IMR-90 (cell line): Measurements from ENCODE around the gene HSPB9. TPM values are rescaled to one million over a fixed set of nuclear protein-coding genes. Genes with fewer than 3 reads are reported as not detected.

ENCODE experiments used
- ATAC-seq: fragments of 200-7000 bp; cut with Tn5 transposase; 2 replicates; pipeline ENCODE4 v1.9.1; 2020; ENCODE audit warnings: low read depth, mild to moderate bottlenecking, moderate library complexity
- BruUV-seq: library from RNA; stranded (reverse); fragments of 400-500 nt; replicated peaks from 2 replicates; lab custom pipeline; 2021; lab: Mats Ljungman, UMichigan
- CTCF ChIA-PET: fragments of 300-600 bp; formaldehyde crosslinking; extraction: SDS; loops from one replicate; lab custom pipeline; 2021; ENCODE audit warnings: antibody characterized with exemption; lab: Yijun Ruan, JAX
- POLR2A ChIA-PET: fragments of 300-600 bp; sonication (Branson Sonifier 250); formaldehyde crosslinking; loops from one replicate; lab custom pipeline; 2022; ENCODE audit warnings: antibody characterized with exemption; ENCODE audit not compliant: unreplicated experiment; lab: Charles Lee
- DNase-seq: peaks from one replicate; pipeline ENCODE4 v3.0.0; 2013
- H2AFZ ChIP-seq: replicated peaks from 2 replicates; pipeline ENCODE3; 2013; ENCODE audit warnings: low read length, mild to moderate bottlenecking; ENCODE audit not compliant: poor library complexity
- H2AK5ac ChIP-seq: 2 replicates; pipeline ENCODE4 v1.6.1; 2013; ENCODE audit warnings: low read depth, low read length, inconsistent platforms
- H2AK9ac ChIP-seq: replicated peaks from 2 replicates; pipeline ENCODE3; 2013; ENCODE audit warnings: mild to moderate bottlenecking, low read depth, low read length, moderate library complexity; ENCODE audit not compliant: poor library complexity
- H2BK120ac ChIP-seq: 2 replicates; pipeline ENCODE4 v1.6.1; 2013; ENCODE audit warnings: low read depth, low read length, inconsistent platforms
- H2BK15ac ChIP-seq: 3 replicates; pipeline ENCODE4 v1.6.1; 2013; ENCODE audit warnings: low read depth, low read length, inconsistent platforms
- H2BK20ac ChIP-seq: 2 replicates; pipeline ENCODE4 v1.6.1; 2013; ENCODE audit warnings: low read depth, mild to moderate bottlenecking, inconsistent platforms, low read length, moderate library complexity
- H2BK5ac ChIP-seq: 2 replicates; pipeline ENCODE4 v1.6.1; 2013; ENCODE audit warnings: mild to moderate bottlenecking, low read depth, low read length, inconsistent platforms; ENCODE audit not compliant: poor library complexity, severe bottlenecking
- H3K14ac ChIP-seq: replicated peaks from 2 replicates; pipeline ENCODE4 v1.6.1; 2013; ENCODE audit warnings: low read depth, low read length, inconsistent platforms
- H3K18ac ChIP-seq: 2 replicates; pipeline ENCODE4 v1.6.1; 2013; ENCODE audit warnings: low read depth, low read length, control low read depth
- H3K23ac ChIP-seq: 2 replicates; pipeline ENCODE4 v1.6.1; 2013; ENCODE audit warnings: low read depth, low read length, inconsistent platforms
- H3K27ac ChIP-seq: 2 replicates; pipeline ENCODE4 v1.5.1; 2013; ENCODE audit warnings: mild to moderate bottlenecking, control low read depth, low read length; ENCODE audit not compliant: insufficient read depth
- H3K27me3 ChIP-seq: 2 replicates; pipeline ENCODE4 v1.6.1; 2013; ENCODE audit warnings: low read length; ENCODE audit not compliant: control insufficient read depth, insufficient read depth
- H3K36me3 ChIP-seq: 2 replicates; pipeline ENCODE4 v1.6.1; 2013; ENCODE audit warnings: low read length, mixed read lengths; ENCODE audit not compliant: control insufficient read depth, insufficient read depth
- H3K4ac ChIP-seq: 2 replicates; pipeline ENCODE4 v1.6.1; 2013; ENCODE audit warnings: low read depth, low read length, inconsistent platforms
- H3K4me1 ChIP-seq: 2 replicates; pipeline ENCODE4 v1.6.1; 2013; ENCODE audit warnings: low read length, mixed read lengths; ENCODE audit not compliant: control insufficient read depth, insufficient read depth
- H3K4me2 ChIP-seq: 2 replicates; pipeline ENCODE4 v1.6.1; 2013; ENCODE audit warnings: low read depth, mild to moderate bottlenecking, control low read depth, low read length, moderate library complexity
- H3K4me3 ChIP-seq: 2 replicates; pipeline ENCODE4 v1.5.1; 2013; ENCODE audit warnings: low read depth, mild to moderate bottlenecking, control low read depth, low read length, moderate library complexity; ENCODE audit not compliant: insufficient read depth
- H3K56ac ChIP-seq: 2 replicates; pipeline ENCODE4 v1.6.1; 2013; ENCODE audit warnings: low read length, inconsistent platforms; ENCODE audit not compliant: insufficient read depth; ENCODE audit errors: extremely low read depth
- H3K79me1 ChIP-seq, 2 experiments: 2 replicates each; pipeline ENCODE4 v1.6.1; 2013; ENCODE audit warnings: low read length in 2 of 2, inconsistent platforms in 1 of 2, low read depth in 1 of 2
- H3K9ac ChIP-seq: 2 replicates; pipeline ENCODE4 v1.6.1; 2013; ENCODE audit warnings: low read depth, low read length, control low read depth
- H3K9me1 ChIP-seq: 2 replicates; pipeline ENCODE4 v1.6.1; 2013; ENCODE audit warnings: low read length, inconsistent platforms; ENCODE audit not compliant: insufficient read depth
- H3K9me3 ChIP-seq: 2 replicates; pipeline ENCODE4 v1.6.1; 2013; ENCODE audit warnings: low read length; ENCODE audit not compliant: control insufficient read depth, insufficient read depth
- H4K20me1 ChIP-seq: 2 replicates; pipeline ENCODE4 v1.6.1; 2013; ENCODE audit warnings: low read length, inconsistent platforms; ENCODE audit not compliant: insufficient read depth
- H4K5ac ChIP-seq: 2 replicates; pipeline ENCODE4 v1.6.1; 2013; ENCODE audit warnings: mild to moderate bottlenecking, low read depth, low read length, control low read depth
- H4K8ac ChIP-seq, 2 experiments: 2 replicates each; pipeline ENCODE4 v1.6.1; 2013; ENCODE audit warnings: low read depth in 2 of 2, low read length in 2 of 2, control low read depth in 1 of 2, inconsistent platforms in 1 of 2
- H4K91ac ChIP-seq: 2 replicates; pipeline ENCODE4 v1.6.1; 2013; ENCODE audit warnings: low read depth, low read length, inconsistent platforms; ENCODE audit not compliant: insufficient read depth
- BHLHE40 ChIP-seq: fragments of 150-350 bp; IDR thresholded peaks from 2 replicates; pipeline ENCODE4 v1.6.1; 2016; ENCODE audit warnings: mild to moderate bottlenecking, low read depth, low read length
- CEBPB ChIP-seq: IDR thresholded peaks from 2 replicates; pipeline ENCODE4 v1.6.1; 2012; ENCODE audit warnings: low read depth, low read length, improper control_type of control experiment
- CHD1 ChIP-seq: IDR thresholded peaks from 2 replicates; pipeline ENCODE4 v1.6.1; 2012; ENCODE audit warnings: low read depth, low read length, improper control_type of control experiment
- CTCF ChIP-seq: conservative IDR thresholded peaks from 2 replicates; pipeline ENCODE4 v1.5.1; 2012; ENCODE audit warnings: mild to moderate bottlenecking, low read depth, low read length, improper control_type of control experiment
- ELK1 ChIP-seq: fragments of 150-350 bp; IDR thresholded peaks from 2 replicates; pipeline ENCODE4 v1.6.1; 2016; ENCODE audit warnings: low read depth, mild to moderate bottlenecking, low read length, moderate library complexity, borderline replicate concordance
- FOS ChIP-seq: fragments of 150-350 bp; IDR thresholded peaks from 2 replicates; pipeline ENCODE4 v1.6.1; 2016; ENCODE audit warnings: low read depth, low read length
- MAFK ChIP-seq: IDR thresholded peaks from 2 replicates; pipeline ENCODE4 v1.6.1; 2012; ENCODE audit warnings: low read depth, low read length, improper control_type of control experiment
- MAZ ChIP-seq: IDR thresholded peaks from 2 replicates; pipeline ENCODE4 v1.6.1; 2012; ENCODE audit warnings: low read depth, mild to moderate bottlenecking, low read length, improper control_type of control experiment, moderate library complexity, borderline replicate concordance
- MXI1 ChIP-seq: IDR thresholded peaks from 2 replicates; pipeline ENCODE4 v1.6.1; 2012; ENCODE audit warnings: low read depth, mild to moderate bottlenecking, low read length, moderate library complexity, borderline replicate concordance
- NFE2L2 ChIP-seq: fragments of 150-350 bp; IDR thresholded peaks from 2 replicates; pipeline ENCODE4 v1.6.1; 2016; ENCODE audit warnings: low read depth, mild to moderate bottlenecking, low read length
- POLR2A ChIP-seq: IDR thresholded peaks from 2 replicates; pipeline ENCODE4 v1.6.1; 2012; ENCODE audit warnings: mild to moderate bottlenecking, low read depth, low read length
- RAD21 ChIP-seq: IDR thresholded peaks from 2 replicates; pipeline ENCODE4 v1.6.1; 2012; ENCODE audit warnings: low read length, improper control_type of control experiment
- RCOR1 ChIP-seq: IDR thresholded peaks from 2 replicates; pipeline ENCODE4 v1.6.1; 2012; ENCODE audit warnings: mild to moderate bottlenecking, low read length, improper control_type of control experiment; ENCODE audit not compliant: insufficient replicate concordance
- RFX5 ChIP-seq: IDR thresholded peaks from 2 replicates; pipeline ENCODE4 v1.8.0; 2012; ENCODE audit warnings: low read depth, mild to moderate bottlenecking, low read length, moderate library complexity
- SMC3 ChIP-seq: fragments of 150-350 bp; IDR thresholded peaks from 2 replicates; pipeline ENCODE4 v1.6.1; 2016; ENCODE audit warnings: low read depth, mild to moderate bottlenecking, antibody characterized with exemption, low read length, moderate library complexity
- USF2 ChIP-seq: fragments of 150-350 bp; IDR thresholded peaks from 2 replicates; pipeline ENCODE4 v1.6.1; 2017; ENCODE audit warnings: mild to moderate bottlenecking, antibody characterized with exemption, low read length, low read depth
- WGBS, 2 experiments: methylation state at CpG; one replicate each; pipeline versions ENCODE4 v1.1.5 to v1.1.7; 2013; ENCODE audit warnings: missing lambda C conversion rate in 2 of 2; ENCODE audit not compliant: insufficient read length in 1 of 2; ENCODE audit errors: extremely low coverage in 2 of 2; 5-methylcytosine and 5-hydroxymethylcytosine counted together
- dilution Hi-C: fragments of 300-500 bp; cut with HindIII; formaldehyde crosslinking; loops from one replicate; pipeline ENCODE4 v1.14.3; 2018; ENCODE audit warnings: low sequenced_read_pairs; ENCODE audit not compliant: unreplicated experiment
- in situ Hi-C: fragments of 300-500 bp; cut with MboI; formaldehyde crosslinking; loops from 3 replicates; pipeline ENCODE4 v1.14.3; 2019; ENCODE audit warnings: low sequenced_read_pairs, inconsistent platforms, mixed read lengths
- intact Hi-C: fragments of 100-400 bp; cut with micrococcal nuclease; formaldehyde crosslinking; loops from 2 replicates; pipeline ENCODE4 v1.10.0; 2022
- polyA plus RNA-seq, 3 experiments: library from polyadenylated mRNA; depleted of rRNA; stranded (reverse); fragments of >200 nt; gene quantifications; 2 replicates each; pipeline ENCODE4 v1.2.3, GENCODE V29; 2012; ENCODE audit warnings: low replicate concordance in 1 of 3
- total RNA-seq: library from RNA; depleted of rRNA; stranded (reverse); fragments of >200 nt; gene quantifications from 2 replicates; pipeline ENCODE4 v1.2.3, GENCODE V29; 2012

HSPB9 gene
- total and polyA plus RNA-seq, 2 of the 4 experiments (the other 2 are of a cell fraction): not detected

GRCh38 chr17:42111265-42111636, 11.4 kb upstream of the HSPB9 start:
- intact Hi-C loops: no loop called here

More at GRCh38 chr17:42111265-42111636, 11.4 kb upstream of the HSPB9 start:
- H3K56ac ChIP-seq: no peak overlapping the region
- no peak overlapping the region for H3K4me2 ChIP-seq
- H2AK9ac ChIP-seq: peak overlapping the region; percentile 40
- H2AFZ ChIP-seq: peak overlapping the region; percentile 39
- no peak overlapping the region for H4K8ac ChIP-seq
- no peak for DNase-seq
- WGBS, 2 experiments: 89% methylated on average over 7 of the region's 11 CpGs; no CpG with 5 or more reads in 1 of the 2 experiments
- no peak overlapping the region for H4K91ac ChIP-seq
- no TSS peak for BruUV-seq
- in situ Hi-C loops: loop anchor here (5.0 kb wide), 2 partner anchors 84 to 144 kb away; partner anchors contain the start of gene CNP
- no peak overlapping the region for H3K23ac ChIP-seq
- no peaks in the 10 kb centered on the region for H3K79me1 ChIP-seq
- H3K27me3 ChIP-seq: no peaks in the 10 kb centered on the region
- H3K18ac ChIP-seq: no peak overlapping the region
- H2BK120ac ChIP-seq: no peak overlapping the region
- H3K14ac ChIP-seq: no peak overlapping the region
- H3K27ac ChIP-seq: no peak overlapping the region
- no peaks in the 10 kb centered on the region for H4K20me1 ChIP-seq
- no peak for ATAC-seq
- ChIA-PET POLR2A (no interaction called here), CTCF (interaction anchor here (0.8 to 1.5 kb wide), 2 partner anchors 10 to 86 kb away, joined by 3 to 5 read pairs; no protein-coding TSS in a partner anchor)
- H2BK20ac ChIP-seq: no peak overlapping the region
- no peak overlapping the region for H2AK5ac ChIP-seq
- H3K36me3 ChIP-seq: peaks cover 12% of the 10 kb centered on the region; the same call in 1 of the 2 replicates
- TF ChIP-seq RAD21 (no peak), RCOR1 (no peak), ELK1 (no peak), NFE2L2 (no peak), POLR2A (no peak), SMC3 (no peak), MXI1 (no peak), MAZ (no peak), FOS (no peak), CHD1 (no peak), USF2 (no peak), MAFK (no peak), CEBPB (no peak), CTCF (no peak), RFX5 (no peak), BHLHE40 (no peak)
- no peak overlapping the region for H3K4me3 ChIP-seq
- H3K4me1 ChIP-seq: peaks cover 6% of the 10 kb centered on the region; the same call in 1 of the 2 replicates
- no peak overlapping the region for H2BK15ac ChIP-seq
- no peaks in the 10 kb centered on the region for H3K9me3 ChIP-seq
- H3K9ac ChIP-seq: no peak overlapping the region
- H3K9me1 ChIP-seq: peaks cover 4% of the 10 kb centered on the region; the same call in 1 of the 2 replicates
- no peak overlapping the region for H4K5ac ChIP-seq
- H2BK5ac ChIP-seq: no peak overlapping the region
- dilution Hi-C loops: no loop called here
- H3K4ac ChIP-seq: no peak overlapping the region
